ENCODE measurements around the gene EIF6. TPM values are rescaled to one million over a fixed set of nuclear protein-coding genes. Genes with fewer than 3 reads are reported as not detected.

Gene EIF6
- total and polyA plus RNA-seq, 9 of the 15 experiments (the other 6 are each of a cell fraction or from before 2014, with no cell fraction given): 165 to 832 (median 229) TPM

- TF ChIP-seq IRF9 (tag; IDR thresholded peaks at IDR 0.05): no peak
- peak; percentile 59 for TF ChIP-seq KDM5B (IDR thresholded peaks at IDR 0.05; ENCODE audit: insufficient replicate concordance, low read depth, low read length)
- no peak for TF ChIP-seq EWSR1 (IDR thresholded peaks at IDR 0.05; ENCODE audit: borderline replicate concordance, low read depth, partially characterized antibody)
- no peak for TF ChIP-seq NFATC3 (IDR thresholded peaks at IDR 0.05)
- no peak; a peak in 1 of 4 replicates for TF ChIP-seq NONO (IDR thresholded peaks at IDR 0.05; ENCODE audit: low read depth in 2 of 2, low read length in 1 of 2)
- no peak for TF ChIP-seq CBX5 (IDR thresholded peaks at IDR 0.05; ENCODE audit: borderline replicate concordance, low read depth)
- no peak for TF ChIP-seq ZNF174 (CRISPR knock-in tag; IDR thresholded peaks at IDR 0.05)
- TF ChIP-seq ZNF140 (CRISPR knock-in tag; IDR thresholded peaks at IDR 0.05): no peak
- TF ChIP-seq EZH2 (IDR thresholded peaks at IDR 0.05; ENCODE audit: borderline replicate concordance, low read depth, low read length): no peak
- no peak for TF ChIP-seq SREBF1 (IDR thresholded peaks at IDR 0.05; ENCODE audit: borderline replicate concordance, low read depth, low read length)
- no peak for TF ChIP-seq BRF1 (IDR thresholded peaks at IDR 0.05; ENCODE audit: borderline replicate concordance, extremely low read depth, insufficient read length)
- TF ChIP-seq SRSF3 (IDR thresholded peaks at IDR 0.05; ENCODE audit: insufficient read depth, low read length): no peak
- no peak for TF ChIP-seq CREBBP (IDR thresholded peaks at IDR 0.05; ENCODE audit: low read depth, low read length)
- no peak for TF ChIP-seq RBM15 (IDR thresholded peaks at IDR 0.05; ENCODE audit: insufficient read depth, low read length)
- TF ChIP-seq THRA (IDR thresholded peaks at IDR 0.05): no peak
- no peak for TF ChIP-seq BRD9 (IDR thresholded peaks at IDR 0.05; ENCODE audit: low read depth, partially characterized antibody)
- TF ChIP-seq PBX2 (CRISPR knock-in tag; IDR thresholded peaks at IDR 0.05; ENCODE audit: low read depth): no peak
- no peak for TF ChIP-seq PBX2 (tag; conservative IDR thresholded peaks at IDR 0.05; ENCODE audit: low read depth)
- no peak for TF ChIP-seq ZBTB12 (CRISPR knock-in tag; IDR thresholded peaks at IDR 0.05)
- TF ChIP-seq RB1 (IDR thresholded peaks at IDR 0.05; ENCODE audit: low read depth): no peak
- no peak for TF ChIP-seq BMI1 (IDR thresholded peaks at IDR 0.05; ENCODE audit: low read length)
Observed at GRCh38 chr20:35277531-35278395, 6.8 kb downstream of the EIF6 start, which contains the start of gene MMP24OS (continued).

All from K562 (cell line).